RWPE1 (cell line): ENCODE data around the gene SNX6.
A peak's percentile ranks its signal among the peaks of the same experiment; 100 is the strongest.
"Not testable (repeated sequence)": the region's sequence is repeated elsewhere in the genome, so short reads cannot be mapped to it uniquely, and the experiment has no call there.

Experiments
- CTCF ChIA-PET: fragments of 350-600 bp; sonication (Branson Sonifier 250); formaldehyde crosslinking; extraction: SDS; loops from one replicate; lab custom pipeline; 2021; lab: Yijun Ruan, JAX
- POLR2A ChIA-PET: fragments of 400-600 bp; formaldehyde crosslinking; extraction: SDS; loops from one replicate; lab custom pipeline; 2020; ENCODE audit warnings: antibody characterized with exemption; ENCODE audit not compliant: low non-redundant PET; lab: Yijun Ruan, JAX
- DNase-seq: peaks from one replicate; pipeline ENCODE4 v3.0.0; 2012; ENCODE audit warnings: low spot score
- H3K27ac ChIP-seq: fragments of 450-650 bp; 2 replicates; pipeline ENCODE4 v1.5.1; 2017
- TF ChIP-seq, protein P1 (sequence below): fragments of 450-650 bp; conservative IDR thresholded peaks from 2 replicates; pipeline ENCODE4 v1.5.1; 2017; ENCODE audit warnings: low read depth, mild to moderate bottlenecking

SNX6 gene

DNA sequence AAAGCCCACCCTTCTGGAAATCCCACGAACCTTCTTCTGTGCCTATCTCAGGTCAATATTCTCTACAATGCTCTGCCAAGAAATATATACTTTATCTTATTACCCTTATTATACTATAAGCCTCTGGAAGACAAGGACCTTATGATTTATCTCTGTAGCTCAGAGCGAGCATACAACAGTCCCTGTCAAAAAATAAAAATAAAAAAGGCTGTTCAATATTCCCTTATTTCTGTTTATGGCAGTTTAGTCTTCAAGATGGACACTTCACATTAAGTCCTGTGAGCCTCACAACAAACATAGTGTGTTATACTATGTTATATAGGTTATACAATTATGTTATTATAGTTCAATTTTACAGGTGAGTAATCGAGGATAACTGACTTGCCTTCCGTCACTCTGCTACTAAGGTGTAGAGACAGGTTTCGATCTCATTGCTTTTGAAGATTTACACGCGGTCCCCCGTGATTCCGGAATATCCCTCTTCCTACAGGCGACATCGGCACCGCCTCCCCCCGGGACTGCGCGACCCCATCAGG lies 91.0 kb downstream of the SNX6 start:
- TF ChIP-seq, protein P1, sequence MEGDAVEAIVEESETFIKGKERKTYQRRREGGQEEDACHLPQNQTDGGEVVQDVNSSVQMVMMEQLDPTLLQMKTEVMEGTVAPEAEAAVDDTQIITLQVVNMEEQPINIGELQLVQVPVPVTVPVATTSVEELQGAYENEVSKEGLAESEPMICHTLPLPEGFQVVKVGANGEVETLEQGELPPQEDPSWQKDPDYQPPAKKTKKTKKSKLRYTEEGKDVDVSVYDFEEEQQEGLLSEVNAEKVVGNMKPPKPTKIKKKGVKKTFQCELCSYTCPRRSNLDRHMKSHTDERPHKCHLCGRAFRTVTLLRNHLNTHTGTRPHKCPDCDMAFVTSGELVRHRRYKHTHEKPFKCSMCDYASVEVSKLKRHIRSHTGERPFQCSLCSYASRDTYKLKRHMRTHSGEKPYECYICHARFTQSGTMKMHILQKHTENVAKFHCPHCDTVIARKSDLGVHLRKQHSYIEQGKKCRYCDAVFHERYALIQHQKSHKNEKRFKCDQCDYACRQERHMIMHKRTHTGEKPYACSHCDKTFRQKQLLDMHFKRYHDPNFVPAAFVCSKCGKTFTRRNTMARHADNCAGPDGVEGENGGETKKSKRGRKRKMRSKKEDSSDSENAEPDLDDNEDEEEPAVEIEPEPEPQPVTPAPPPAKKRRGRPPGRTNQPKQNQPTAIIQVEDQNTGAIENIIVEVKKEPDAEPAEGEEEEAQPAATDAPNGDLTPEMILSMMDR, result no peak
- peak; percentile 9 for DNase-seq
- H3K27ac ChIP-seq, result peak overlapping the region; percentile 84
- CTCF ChIA-PET, result no interaction called here
- POLR2A ChIA-PET, result interaction anchor here (0.6 kb wide), 1 partner anchor 88 kb away, joined by 19 read pairs; no protein-coding TSS in a partner anchor

DNA sequence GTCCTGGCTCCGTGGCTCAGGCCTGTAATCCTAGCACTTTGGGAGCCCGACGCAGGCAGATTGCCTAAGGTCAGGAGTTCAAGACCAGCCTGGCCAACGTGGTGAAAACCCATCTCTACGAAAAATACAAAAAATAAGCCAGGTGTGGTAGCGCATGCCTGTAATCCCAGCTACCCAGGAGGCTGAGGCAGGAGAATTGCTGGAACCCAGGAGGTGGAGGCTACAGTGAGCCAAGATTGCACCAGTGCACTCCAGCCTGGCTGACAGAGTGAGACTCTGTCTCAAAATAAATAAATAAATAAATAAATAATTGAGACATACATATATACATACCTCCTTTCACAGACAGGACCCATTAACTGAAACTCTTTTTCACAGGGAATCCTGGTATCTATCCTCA lies 91.9 kb downstream of the SNX6 start:
- CTCF ChIA-PET, result not testable (repeated sequence)
- POLR2A ChIA-PET, result interaction anchor here (0.5 kb wide), 1 partner anchor 10 kb away, joined by 3 read pairs; no protein-coding TSS in a partner anchor

DNA sequence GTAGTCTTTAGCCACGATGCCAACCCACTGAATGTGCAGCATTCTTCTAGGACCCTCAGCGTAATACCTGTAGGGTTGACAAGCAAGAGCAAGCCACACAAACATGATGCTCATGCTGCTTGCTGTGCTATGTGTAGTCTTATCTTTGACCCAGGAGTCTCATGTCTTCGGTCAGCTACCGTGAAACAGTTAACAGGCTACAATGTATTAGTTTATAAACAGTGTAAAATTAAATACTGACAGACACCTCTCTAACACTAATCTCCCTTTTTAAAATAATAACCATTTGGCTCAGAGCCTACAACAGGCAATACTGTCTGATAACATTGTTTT lies 92.3 kb downstream of the SNX6 start:
- CTCF ChIA-PET, result no interaction called here
- no peak for DNase-seq
- POLR2A ChIA-PET, result no interaction called here
- TF ChIP-seq, protein P1, result no peak
- H3K27ac ChIP-seq, result no peak overlapping the region

More for the DNA sequence above, 91.9 kb downstream of the SNX6 start:
- not testable (repeated sequence) for DNase-seq, H3K27ac ChIP-seq

DNA sequence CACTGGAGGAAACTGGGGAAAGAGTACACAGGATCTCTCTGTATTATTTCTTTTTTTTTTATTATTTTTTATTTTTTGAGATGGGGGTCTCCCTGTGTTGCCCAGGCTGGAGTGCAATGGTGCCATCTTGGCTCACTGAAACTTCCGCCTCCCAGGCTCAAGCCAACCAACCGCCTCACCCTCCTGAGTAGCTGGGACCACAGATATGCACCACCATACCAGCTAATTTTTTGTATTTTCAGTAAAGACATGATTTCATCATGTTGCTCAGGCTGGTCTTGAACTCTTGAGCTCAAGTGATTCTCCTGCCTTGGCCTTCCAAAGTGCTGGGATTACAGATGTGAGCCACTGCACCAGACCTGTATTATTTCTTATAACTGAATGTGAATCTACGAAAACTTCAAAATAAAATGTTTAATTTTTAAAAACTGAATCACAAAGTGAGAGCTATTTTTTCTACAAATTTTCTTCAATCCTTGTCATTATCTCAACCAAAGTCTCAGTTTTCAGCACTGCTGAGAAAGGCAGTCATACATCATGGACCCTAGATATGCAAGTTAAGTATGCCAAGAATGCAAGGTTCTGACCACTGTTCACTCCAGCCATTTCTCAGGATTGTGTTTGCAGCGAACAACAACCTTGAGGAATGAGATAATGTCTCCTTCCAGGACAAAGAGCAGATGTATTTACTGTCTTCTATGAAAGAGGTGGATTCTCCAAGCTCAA lies 92.8 kb downstream of the SNX6 start:
- CTCF ChIA-PET, result interaction anchor here (0.6 kb wide), 1 partner anchor 207 kb away, joined by 4 read pairs; no protein-coding TSS in a partner anchor

DNA sequence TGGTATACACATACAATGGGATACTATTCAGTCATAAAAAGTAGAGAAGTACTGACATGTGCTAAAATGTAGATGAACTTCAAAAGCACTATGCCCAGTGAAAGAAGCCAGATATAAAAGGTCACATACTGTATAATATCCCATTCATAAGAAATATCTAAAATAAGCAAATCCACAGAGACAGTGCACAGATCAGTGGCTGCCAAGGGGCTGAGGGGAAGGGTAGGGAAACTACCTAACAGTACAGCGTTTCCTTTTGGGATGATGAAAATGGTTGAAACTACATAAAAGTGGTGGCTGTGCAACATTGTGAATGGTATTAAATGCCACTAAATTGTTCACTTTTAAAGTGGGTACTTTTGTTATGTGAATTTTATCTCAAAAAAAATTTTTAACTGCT lies 102.4 kb downstream of the SNX6 start:
- CTCF ChIA-PET, result no interaction called here
- no peak for DNase-seq
- POLR2A ChIA-PET, result no interaction called here
- H3K27ac ChIP-seq, result no peak overlapping the region
- TF ChIP-seq, protein P1, result no peak

More for the DNA sequence above, 92.8 kb downstream of the SNX6 start:
- POLR2A ChIA-PET, result no interaction called here
- DNase-seq, result no peak
- TF ChIP-seq, protein P1, result no peak
- H3K27ac ChIP-seq, result no peak overlapping the region

DNA sequence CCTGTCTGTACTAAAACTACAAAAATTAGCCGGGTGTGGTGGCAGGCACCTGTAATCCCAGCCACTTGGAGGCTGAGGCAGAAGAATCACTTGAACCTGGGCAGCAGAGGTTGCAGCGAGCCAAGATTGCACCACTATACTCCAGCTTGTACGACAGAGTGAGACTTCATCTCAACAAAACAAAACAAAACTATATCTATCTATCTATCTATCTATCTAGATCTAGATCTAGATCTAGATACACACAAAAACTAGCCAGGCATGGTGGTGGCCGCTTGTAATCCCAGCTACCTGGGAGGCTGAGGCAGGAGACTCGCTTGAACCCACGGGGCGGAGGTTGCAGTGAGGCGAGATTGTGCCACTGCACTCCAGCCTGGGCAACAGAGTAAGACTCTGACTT lies 105.7 kb downstream of the SNX6 start:
- POLR2A ChIA-PET, H3K27ac ChIP-seq, DNase-seq: not testable (repeated sequence)
- CTCF ChIA-PET, result interaction anchor here (0.6 kb wide), 1 partner anchor 654 kb away, joined by 5 read pairs; no protein-coding TSS in a partner anchor

DNA sequence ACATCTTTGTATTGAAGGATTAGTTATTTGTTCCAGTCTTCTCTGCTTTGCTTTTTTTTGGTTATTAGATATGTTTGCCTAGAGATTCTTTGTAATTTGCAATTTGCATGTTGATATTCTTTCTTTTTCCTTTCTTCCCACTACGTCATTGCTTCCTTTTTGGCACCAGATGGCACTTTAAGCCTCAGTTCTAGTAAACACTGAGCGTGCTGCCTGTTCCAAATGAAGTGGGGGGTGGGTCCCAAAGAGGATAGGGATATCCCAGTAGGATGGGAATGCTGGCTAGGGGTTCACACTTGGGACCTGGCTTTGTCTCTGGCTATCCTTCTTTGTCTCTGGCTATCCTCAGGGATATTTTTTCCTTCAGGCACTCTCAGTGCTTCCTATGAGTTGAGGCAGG lies 107.5 kb downstream of the SNX6 start:
- ChIA-PET CTCF (no interaction called here), POLR2A (no interaction called here)
- H3K27ac ChIP-seq, result no peak overlapping the region
- DNase-seq, result no peak
- TF ChIP-seq, protein P1, result no peak

DNA sequence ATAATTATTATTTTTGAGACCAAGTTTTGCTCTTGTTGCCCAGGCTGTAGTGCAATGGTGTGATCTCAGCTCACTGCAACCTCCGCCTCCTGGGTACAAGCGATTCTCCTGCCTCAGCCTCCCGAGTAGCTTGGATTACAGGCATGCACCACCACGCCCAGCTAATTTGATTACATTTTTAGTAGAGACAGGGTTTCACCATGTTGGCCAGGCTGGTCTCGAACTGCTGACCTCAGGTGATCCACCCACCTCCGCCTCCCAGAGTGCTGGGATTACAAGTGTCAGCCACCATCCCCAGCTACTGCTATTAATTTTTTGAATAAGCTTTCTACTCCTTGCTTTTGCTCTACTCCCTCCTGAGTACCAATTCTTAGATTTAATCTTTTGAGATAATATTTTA lies 108.9 kb downstream of the SNX6 start:
- POLR2A ChIA-PET, H3K27ac ChIP-seq, CTCF ChIA-PET: not testable (repeated sequence)

DNA sequence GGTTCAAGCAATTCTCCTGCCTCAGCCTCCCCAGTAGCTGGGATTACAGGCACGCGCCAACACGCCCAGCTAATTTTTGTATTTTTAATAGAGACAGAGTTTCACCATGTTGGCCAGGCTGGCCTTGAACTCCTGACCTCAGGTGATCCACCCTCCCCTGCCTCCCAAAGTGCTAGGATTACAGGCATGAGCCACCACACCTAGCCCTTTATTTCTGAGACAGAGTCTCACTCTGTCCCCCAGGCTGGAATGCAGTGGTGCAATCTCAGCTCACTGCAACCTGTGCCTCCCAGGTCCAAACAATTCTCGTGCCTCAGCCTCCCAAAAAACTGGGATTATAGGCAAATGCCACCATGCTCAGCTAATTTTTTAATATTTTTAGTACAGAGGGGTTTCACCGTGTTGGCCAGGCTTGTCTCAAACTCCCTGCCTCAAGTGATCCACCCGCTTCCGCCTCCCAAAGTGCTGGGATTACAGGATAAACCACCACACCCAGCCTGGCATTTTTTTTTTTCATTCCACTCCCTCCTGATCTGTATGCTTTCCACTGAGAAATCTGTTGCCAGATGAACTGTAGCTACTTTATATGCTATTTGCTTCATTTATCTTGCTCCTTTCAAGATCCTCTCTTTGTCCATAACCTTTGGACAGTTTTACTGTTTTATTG lies 109.5 kb downstream of the SNX6 start:
- POLR2A ChIA-PET, DNase-seq, CTCF ChIA-PET: not testable (repeated sequence)
- peak overlapping the region; percentile 23; the same call in 1 of the 2 replicates for H3K27ac ChIP-seq

More for the DNA sequence above, 108.9 kb downstream of the SNX6 start:
- DNase-seq, result not testable (repeated sequence)
